HTR-8/SVneo (cell line): ENCODE measurements around the gene PARP6.
A peak's percentile ranks its signal among the peaks of the same experiment; 100 is the strongest.

ENCODE experiments used
- DNase-seq: peaks from one replicate; pipeline ENCODE4 v3.0.0; 2011; ENCODE audit warnings: low spot score, mixed read lengths; ENCODE audit not compliant: insufficient read length
- FAIRE-seq: peaks from 2 replicates; lab custom pipeline; 2011; peaks lifted over from hg19 to GRCh38; lab: Jason Lieb, UNC

Gene PARP6

DNA sequence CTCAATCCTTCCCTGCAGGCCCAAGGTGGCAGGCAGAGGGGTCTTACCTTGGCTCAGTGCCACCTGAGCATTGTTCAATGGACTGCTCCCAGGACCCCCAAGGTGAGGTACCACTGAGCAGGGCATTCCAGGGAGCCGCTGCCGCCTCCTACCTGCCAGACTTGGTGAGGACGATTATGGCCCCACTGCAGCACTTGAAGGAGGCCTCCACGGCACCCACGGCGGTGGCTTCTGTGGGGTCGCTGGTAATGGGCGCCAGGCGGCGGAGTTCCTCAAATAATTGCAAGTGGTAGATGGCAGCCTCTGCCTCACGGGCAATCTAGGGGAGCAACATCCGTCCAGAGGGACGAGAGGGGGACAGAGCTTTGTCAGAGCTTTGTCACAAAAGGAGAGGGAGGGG lies 70.1 kb downstream of the PARP6 start:
- no peak for DNase-seq
- no peak for FAIRE-seq

DNA sequence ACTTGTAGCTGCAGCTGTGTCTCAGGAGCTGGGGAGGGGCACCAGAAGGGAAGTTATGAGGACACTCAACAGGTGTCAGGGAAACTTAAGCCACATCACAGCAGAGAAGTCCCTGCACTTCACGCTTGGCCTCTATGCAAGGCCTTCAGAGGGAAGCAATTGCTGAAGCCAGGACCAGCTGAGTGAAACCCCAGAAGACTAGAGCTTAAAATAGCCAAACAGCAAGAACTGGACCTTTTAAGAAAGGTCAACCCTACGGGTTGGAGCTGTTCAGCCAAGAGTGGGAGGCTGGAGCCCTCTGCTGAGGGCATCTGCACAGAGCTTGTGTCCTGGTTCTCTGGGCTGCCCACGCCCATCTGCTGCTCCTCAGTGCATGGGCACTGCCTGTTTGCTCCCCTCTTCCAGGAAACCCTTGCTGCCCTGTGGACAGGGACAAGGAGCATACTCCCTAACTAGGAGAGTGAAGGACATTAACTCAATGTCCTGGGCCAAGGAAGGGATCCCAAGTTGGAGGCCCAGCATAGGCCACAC lies 70.9 kb downstream of the PARP6 start:
- FAIRE-seq = no peak

DNA sequence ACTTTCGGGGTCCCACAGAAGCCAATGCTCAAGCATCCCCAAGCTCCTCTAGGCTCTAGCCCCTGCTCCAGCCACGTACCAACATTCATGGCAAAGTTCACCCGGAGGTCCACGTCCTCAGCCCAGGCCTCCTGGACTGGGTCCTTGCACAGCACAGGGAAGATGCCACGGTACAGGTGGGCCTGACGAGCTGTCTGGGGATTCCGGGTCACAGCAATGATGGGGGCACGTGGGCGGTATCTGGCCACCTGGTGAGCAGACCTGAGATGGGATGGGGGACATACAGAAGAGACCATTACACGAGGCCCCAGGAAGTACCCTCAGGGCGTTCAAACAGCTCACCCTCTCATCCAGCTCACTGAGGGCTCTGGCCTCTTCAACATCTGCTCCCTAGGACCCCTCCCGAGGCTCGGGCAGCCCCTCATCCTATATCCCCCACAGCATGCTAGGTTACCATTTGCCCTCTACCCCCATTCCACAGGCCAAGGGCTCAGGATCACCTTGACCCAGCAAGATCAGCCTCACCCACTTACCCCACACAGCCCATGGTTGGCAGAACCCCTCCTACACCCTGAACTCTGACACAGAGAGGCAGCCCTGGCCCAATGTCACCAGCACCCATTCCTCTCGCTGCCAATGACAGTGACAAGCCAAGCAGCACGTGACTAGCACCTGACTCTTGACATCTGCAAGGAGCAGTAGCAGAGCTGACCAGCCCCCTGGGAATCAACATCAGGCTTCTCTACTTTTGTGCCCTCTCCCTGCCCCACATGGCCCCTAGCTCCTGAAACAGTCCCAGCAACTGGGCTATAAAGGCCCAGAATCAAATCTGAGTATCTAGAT lies 71.7 kb downstream of the PARP6 start:
- DNase-seq (no peak), FAIRE-seq (peak; percentile 40)

More for the DNA sequence above, 70.9 kb downstream of the PARP6 start:
- no peak for DNase-seq

DNA sequence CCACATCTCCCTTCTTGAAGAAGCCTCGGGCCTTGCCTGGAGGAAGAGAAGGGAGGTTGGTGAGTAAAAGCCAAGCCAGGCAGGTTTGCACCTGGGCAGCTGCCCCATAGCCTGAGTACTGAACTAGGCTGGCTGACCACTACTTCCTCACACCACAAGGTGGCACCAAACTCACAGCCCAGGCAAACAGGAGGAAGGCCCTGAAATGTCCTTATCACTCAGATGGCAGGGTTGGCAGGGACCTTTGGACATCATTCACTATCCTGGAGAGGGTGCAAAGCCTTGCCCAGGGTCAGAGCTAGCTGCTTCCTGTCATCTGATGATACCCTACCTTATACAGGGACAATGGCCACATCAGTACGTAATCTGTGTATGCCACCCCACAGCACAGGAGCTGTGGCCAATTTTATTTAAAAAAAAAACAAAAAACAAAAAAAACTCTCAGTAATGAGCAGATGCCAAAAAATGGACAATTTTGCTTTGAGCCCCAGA lies 72.6 kb downstream of the PARP6 start:
- FAIRE-seq (peak; percentile 98), DNase-seq (peak; percentile 87)

DNA sequence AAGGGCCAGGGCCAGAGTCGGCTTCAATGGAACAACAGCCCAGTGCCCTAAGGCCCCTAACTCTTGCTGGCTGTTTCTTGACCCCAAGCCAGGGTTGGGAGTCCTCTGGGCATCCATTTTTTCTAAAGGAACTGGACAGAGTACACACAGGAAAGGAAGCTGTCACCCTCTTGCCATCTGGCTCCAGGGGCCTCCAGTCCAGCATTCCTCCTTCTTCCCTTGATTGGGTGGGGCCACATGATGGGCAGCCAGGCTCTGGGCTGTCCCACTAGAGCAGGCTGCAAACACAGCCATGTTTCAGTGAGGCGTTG lies 73.2 kb downstream of the PARP6 start:
- FAIRE-seq = no peak
- DNase-seq = no peak

DNA sequence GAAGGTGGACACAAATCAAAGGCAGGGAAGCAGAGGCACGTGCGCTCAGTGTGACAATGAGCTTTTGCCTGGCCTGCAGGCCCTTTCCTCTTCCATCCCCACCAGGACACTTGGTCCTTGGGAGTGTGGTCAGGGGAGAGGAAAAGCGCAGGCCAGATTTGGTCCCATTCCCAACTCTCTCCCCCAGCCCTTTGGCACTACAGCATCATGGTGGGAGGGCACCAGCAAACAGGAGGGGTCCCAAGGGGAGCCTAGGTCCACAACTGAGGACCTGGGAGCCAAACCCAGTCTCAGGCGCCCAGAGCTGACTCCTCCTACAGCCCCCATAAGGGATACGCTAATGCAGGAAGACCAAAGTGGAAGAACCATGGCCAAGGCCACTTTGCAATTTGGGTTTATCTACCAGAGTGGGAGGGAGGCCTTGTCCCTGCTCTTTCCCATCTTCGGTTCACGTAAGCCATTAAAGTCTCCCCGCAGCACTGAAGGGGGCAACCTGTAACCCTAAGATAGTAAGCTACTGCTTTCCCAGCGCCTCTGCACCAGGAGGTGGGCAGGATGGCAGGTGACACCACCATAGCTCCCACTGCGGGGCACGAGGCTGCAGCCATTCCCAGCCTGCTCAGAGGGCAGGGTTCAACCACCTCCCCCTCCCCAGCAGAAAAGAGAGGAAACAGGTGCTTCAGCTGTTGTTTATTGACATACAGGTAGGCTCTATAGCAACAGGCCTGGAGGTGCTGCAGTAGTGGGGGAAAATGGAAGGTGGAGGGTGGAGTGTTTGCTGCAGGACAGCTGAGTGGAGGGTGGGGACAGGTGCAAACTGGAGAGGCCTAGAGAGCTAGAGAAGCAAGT lies 73.8 kb downstream of the PARP6 start:
- no peak for DNase-seq
- peak; percentile 80 for FAIRE-seq

DNA sequence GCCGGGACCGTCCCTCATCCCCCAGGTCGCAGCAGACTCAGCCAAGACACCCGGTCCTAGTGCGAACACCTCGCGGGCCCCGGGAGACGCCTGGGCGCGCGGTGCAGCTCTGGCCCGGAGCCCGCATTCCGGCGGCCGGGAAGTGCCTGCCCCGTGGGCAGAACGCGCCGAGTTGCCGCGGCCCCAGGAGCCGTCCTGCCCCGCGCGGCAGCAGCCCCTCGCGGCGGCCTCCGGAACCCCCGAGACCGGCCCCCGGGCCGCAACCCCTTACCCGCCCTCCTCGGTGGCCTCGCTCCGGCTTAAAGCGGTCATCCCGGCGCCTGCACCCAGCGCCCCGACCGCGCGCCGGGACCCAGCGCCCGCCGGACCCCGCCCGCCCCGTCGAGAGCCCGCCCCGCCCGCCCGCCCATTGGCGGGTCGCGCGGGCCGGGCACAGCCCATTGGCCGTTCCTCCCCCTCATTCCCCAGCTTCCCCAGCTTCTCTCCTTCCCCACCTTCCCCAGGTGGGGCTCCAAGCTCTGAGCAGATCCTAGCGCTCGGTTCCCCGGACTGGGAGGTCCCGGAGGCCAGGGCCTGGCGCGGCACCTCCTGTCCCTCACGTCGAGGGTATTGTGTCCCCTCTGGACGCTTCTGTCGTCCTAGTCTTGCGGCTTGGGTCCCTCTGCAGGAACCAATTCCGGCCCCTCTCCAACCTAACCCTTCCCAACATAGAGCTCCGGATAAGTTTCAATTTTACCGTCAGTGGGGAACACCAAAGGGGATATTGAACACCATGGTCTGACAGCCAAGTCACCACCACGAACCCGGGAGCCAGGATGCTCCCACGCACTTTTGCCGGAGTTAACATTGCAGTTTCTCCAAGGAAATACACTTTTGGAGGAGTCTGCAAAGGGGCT lies 74.6 kb downstream of the PARP6 start, which contains the start of gene GRAMD2A:
TSS of gene GRAMD2A (minus strand) at position 328 of the 896 bp plus-strand sequence.
- peak; percentile 74 for FAIRE-seq
- peak; percentile 89 for DNase-seq

DNA sequence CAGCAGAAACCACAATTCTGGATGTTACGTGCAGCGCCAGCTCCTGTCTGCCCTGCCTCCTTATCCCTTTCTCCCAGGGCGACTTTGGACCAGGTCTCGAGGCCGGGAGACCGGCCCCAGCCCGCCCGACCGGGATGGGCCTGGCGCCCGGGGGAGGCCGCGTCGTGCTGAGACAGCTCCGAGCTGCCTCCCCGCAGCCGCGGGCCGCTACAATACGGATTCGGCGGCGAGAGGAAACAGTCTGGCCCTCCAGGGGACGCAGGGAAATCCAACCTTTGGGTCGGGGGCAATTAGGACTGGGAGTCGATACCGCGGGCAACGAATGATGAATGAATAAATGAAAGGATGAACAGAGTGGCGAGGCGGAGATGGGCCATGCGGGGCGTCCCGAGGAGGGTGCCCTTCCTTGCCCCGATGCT lies 75.3 kb downstream of the PARP6 start:
- FAIRE-seq (peak; percentile 49), DNase-seq (no peak)

DNA sequence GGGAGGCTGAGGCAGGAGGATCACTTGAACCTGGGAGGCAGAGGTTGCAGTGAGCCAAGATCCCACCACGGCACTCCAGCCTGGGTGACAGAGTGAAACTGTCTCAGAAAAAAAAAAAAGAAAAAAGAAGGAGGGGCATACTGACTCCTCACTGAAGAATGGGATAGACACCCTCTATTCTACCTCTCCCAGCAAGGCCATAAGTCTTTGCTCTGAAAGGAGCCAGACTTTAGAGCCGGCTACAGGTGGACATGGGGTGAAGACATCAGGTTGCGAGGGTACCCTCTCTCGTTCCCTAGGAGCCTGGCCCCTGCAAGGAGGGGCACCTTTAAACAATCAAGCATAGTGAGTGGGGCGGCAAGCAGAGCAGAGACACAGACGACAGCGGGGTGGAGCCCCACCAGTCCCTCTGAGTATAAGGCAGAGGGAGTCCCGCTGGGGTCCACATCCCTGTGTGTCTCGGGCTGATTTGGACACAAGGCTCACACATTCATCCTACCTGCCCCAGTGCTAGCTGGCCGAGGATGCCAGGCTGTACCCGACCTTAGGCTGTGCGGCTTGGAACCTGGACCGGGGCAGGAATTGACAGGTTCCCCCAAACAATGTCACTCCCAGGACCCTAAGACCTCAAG lies 75.8 kb downstream of the PARP6 start:
- FAIRE-seq = no peak
- no peak for DNase-seq

DNA sequence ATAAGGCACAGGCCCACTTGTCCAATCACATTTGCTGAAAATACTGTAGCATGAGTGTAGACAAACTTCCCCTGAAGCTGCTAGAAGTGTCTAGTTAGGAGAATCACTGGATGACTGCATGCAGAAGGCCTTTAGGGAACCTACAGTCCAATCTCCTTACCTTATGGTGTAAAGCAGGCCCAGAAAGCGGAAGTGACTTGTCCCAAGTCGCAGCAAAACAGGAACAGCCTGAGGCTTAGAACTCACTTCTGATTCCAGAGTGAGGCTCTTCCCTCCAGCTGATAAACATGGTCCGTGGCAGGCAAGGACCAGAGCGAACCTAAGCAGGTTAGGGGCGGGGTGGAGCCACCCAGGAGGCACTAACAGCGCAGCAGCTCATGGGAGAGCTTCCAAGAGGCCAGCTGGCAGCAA lies 77.2 kb downstream of the PARP6 start:
- FAIRE-seq (no peak), DNase-seq (no peak)

DNA sequence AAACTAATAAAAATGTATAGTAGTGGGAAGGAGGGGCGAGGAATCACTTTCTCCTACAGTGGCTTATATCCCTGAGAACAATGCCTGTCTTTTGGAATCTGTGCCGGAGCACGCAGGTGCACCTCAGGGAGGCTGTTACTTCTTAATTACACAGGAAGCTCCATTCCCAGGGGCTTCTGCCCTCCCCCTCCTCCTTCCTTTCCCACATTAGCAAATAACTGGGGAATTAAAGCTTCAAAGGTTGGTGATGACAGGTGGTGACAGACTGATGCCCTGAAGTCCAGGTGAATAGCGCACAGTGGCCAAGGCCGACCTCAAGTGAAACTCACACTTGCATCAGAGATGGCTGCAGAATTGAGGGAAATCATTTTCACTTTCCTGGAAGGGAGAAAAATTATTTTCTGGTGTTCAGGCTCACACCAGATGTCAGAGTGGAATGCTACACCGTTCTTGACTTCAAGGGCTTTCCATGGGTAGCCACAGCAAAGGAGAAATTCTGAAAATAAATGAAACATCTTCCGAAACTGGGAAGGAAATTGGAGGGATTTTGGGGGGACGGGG lies 78.4 kb downstream of the PARP6 start:
- no peak for DNase-seq
- no peak for FAIRE-seq

DNA sequence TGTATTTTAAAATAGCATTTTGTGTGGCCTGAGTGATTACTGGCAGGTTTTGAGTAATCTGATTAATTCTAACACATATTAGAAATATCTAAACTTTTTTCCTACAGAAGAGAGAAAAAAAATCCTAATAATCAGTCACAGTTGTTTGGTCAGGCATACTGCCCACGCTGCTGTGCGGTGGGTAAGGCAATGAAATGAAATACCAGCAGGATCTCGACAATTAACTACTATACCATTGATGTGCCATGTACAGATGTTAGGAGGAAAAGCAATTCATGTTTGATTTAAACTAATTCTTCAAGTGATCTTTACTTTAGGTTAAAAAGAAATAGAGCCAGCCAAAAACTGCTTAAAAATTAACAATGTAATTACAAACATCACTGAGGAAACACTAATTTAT lies 79.9 kb downstream of the PARP6 start:
- FAIRE-seq = no peak
- DNase-seq = no peak
